ENCODE results near the gene ACOT12. TPM values are rescaled to one million over a fixed set of nuclear protein-coding genes. Genes with fewer than 3 reads are reported as not detected.

ACOT12 gene
- total RNA-seq, 1 donor from 2014 or later, result 0.46 TPM

DNA sequence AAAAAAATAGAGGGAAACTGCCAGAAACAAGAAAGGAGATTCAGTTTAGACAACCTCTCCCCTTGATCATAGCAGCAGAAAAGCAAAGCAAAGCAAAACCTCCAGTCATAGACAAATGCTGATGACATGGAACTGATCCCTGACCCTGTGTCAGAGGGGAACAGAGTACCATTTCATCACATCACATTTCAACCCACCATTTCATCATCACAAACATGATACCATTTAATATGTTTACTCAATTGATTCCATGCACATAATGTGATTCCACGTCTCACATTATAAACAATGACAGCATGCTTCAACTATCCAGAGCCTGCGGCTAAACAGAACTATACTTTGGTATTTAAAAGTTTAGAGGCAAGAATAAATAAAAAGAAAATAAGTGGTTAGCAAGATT lies 28.7 kb upstream of the ACOT12 start:
- Mint-ChIP-seq H3K4me1 (ENCODE audit: unreplicated experiment) (peaks cover 24% of the 10 kb centered on the region), H3K4me3 (no peak overlapping the region), H3K27me3 (no peaks in the 10 kb centered on the region), H3K36me3 (peaks cover 24% of the 10 kb centered on the region), H3K27ac (peak overlapping the region; percentile 40), H3K9me3 (no peaks in the 10 kb centered on the region)
- DNase-seq (ENCODE audit: extremely low spot score, unreplicated experiment), result no peak
- TF ChIP-seq, protein P1, sequence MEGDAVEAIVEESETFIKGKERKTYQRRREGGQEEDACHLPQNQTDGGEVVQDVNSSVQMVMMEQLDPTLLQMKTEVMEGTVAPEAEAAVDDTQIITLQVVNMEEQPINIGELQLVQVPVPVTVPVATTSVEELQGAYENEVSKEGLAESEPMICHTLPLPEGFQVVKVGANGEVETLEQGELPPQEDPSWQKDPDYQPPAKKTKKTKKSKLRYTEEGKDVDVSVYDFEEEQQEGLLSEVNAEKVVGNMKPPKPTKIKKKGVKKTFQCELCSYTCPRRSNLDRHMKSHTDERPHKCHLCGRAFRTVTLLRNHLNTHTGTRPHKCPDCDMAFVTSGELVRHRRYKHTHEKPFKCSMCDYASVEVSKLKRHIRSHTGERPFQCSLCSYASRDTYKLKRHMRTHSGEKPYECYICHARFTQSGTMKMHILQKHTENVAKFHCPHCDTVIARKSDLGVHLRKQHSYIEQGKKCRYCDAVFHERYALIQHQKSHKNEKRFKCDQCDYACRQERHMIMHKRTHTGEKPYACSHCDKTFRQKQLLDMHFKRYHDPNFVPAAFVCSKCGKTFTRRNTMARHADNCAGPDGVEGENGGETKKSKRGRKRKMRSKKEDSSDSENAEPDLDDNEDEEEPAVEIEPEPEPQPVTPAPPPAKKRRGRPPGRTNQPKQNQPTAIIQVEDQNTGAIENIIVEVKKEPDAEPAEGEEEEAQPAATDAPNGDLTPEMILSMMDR (conservative IDR thresholded peaks at IDR 0.05), result no peak

DNA sequence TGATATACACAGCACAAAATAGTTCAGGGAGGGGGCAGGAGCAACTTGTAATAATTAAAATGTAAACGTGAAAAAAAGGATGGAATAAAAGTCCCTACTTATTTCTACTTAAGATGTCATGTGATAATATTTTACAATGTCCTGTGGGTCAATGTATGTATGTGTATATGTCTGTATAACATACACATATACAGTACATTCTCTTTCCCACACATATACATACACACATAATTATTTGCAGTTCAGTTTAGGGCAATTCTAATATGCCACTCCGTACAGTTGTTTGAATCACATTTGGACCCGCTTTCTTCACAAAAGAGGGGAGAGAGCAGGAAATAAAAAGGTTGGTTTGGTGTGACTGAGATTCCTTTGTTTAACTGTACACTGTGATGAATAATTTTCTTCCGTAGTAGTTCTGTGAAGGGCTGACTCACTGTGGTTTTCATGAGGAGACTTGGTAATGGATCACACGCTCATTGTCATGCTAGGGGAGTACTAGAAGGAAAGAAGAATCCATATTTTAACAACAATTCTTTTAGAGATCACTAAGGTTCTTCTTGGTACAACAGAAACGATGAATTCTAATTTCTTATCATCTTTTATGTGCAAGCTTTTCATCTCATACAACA lies 26.2 kb upstream of the ACOT12 start:
- TF ChIP-seq, protein P1 (conservative IDR thresholded peaks at IDR 0.05), result no peak
- no peak overlapping the region for H3K4me3 Mint-ChIP-seq
- no peak for DNase-seq (ENCODE audit: extremely low spot score, unreplicated experiment)

DNA sequence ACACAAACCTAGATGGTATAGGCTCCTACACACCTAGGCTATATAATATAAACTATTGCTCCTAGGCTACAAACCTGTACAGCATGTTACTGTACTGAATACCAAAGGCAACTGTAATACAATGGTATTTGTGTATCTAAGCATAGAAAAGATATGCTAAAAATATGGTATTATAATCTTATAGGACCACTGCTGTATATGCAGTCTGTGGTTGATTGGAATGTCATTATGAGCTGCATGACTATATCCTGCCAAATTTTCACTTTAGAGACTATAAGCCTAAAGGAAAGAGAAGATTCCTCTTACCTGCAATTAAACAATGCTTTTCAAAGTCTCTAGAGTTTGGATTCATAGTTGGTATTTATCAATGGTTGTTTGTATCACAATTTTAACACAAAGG lies 24.7 kb upstream of the ACOT12 start:
- TF ChIP-seq, protein P1 (conservative IDR thresholded peaks at IDR 0.05), result no peak
- Mint-ChIP-seq H3K36me3 (peaks cover 26% of the 10 kb centered on the region), H3K9me3 (no peaks in the 10 kb centered on the region)

More for the DNA sequence above, 26.2 kb upstream of the ACOT12 start:
- no peaks in the 10 kb centered on the region for H3K9me3 Mint-ChIP-seq
- H3K27me3 Mint-ChIP-seq, result no peaks in the 10 kb centered on the region
- peaks cover 26% of the 10 kb centered on the region for H3K36me3 Mint-ChIP-seq
- no peak overlapping the region for H3K27ac Mint-ChIP-seq
- H3K4me1 Mint-ChIP-seq (ENCODE audit: unreplicated experiment), result peaks cover 14% of the 10 kb centered on the region

DNA sequence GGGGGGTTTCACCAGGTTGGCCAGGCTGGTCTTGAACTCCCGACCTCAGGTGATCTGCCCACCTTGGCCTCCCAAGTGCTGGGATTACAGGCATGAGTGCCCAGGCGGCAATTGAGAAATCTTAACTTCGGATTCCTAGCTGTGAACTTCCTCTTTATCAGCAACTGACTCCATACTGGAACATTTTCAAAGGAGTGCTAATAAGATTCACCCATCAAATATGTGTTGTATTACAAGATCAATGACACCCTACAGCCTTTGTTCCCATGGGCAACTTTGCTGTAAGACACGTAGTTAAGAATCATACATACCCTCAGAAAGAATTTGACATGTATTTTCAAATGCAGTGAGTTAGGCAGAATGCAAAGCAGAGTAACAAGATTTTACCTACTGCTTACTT lies 23.1 kb upstream of the ACOT12 start:
- Mint-ChIP-seq H3K27ac (no peak overlapping the region), H3K4me1 (ENCODE audit: unreplicated experiment) (peaks cover 2% of the 10 kb centered on the region), H3K9me3 (no peaks in the 10 kb centered on the region), H3K27me3 (no peaks in the 10 kb centered on the region), H3K36me3 (peaks cover 21% of the 10 kb centered on the region), H3K4me3 (no peak overlapping the region)
- TF ChIP-seq, protein P1 (conservative IDR thresholded peaks at IDR 0.05), result no peak
- no peak for DNase-seq (ENCODE audit: extremely low spot score, unreplicated experiment)

More for the DNA sequence above, 24.7 kb upstream of the ACOT12 start:
- Mint-ChIP-seq H3K27me3 (no peaks in the 10 kb centered on the region), H3K4me1 (ENCODE audit: unreplicated experiment) (peaks cover 14% of the 10 kb centered on the region), H3K27ac (no peak overlapping the region), H3K4me3 (no peak overlapping the region)
- DNase-seq (ENCODE audit: extremely low spot score, unreplicated experiment), result no peak

DNA sequence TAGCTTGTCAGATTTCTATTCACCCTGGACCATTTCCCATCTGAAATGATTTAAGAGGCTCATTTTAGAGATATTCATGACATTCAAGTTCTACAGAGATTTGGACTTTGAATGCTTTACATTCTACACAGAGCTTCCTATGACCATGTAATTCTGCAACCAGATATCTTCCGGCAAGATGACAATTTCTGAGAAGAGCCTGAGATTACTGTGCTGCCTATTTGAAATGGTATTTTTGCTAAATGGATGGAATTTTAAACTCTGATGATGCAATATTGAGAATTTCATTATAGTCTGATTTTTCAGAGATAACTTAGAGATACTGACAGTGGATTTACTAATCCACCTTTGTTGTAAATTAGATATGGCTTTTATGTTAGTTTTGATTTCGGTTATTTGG lies 16.0 kb upstream of the ACOT12 start:
- H3K27ac Mint-ChIP-seq, result no peak overlapping the region
- H3K9me3 Mint-ChIP-seq, result no peaks in the 10 kb centered on the region
- H3K36me3 Mint-ChIP-seq, result peaks cover 10% of the 10 kb centered on the region
- TF ChIP-seq, protein P1 (conservative IDR thresholded peaks at IDR 0.05), result no peak
- H3K27me3 Mint-ChIP-seq, result no peaks in the 10 kb centered on the region
- DNase-seq (ENCODE audit: extremely low spot score, unreplicated experiment), result no peak
- peaks cover 8% of the 10 kb centered on the region for H3K4me1 Mint-ChIP-seq (ENCODE audit: unreplicated experiment)
- H3K4me3 Mint-ChIP-seq, result no peak overlapping the region

Measured in type B pancreatic cell (in vitro differentiated cells).